Stimulated activated CD4-positive, alpha-beta T cell treated with anti-CD3 and anti-CD28 coated beads, Interleukin-12 subunit alpha, Interleukin-12 subunit beta, amount 100 ng/mL, for 24 hours (primary cell): ENCODE measurements around the gene MYO3B.
"Not testable (repeated sequence)": the region's sequence is repeated elsewhere in the genome, so short reads cannot be mapped to it uniquely, and the experiment has no call there.

Source experiments
- DNase-seq, 2 experiments: peaks; one replicate each; pipeline ENCODE4 v3.0.0-alpha.2; 2020; ENCODE audit warnings: low read depth in 2 of 2

The MYO3B gene

GRCh38 chr2:170339750-170340692 lies 162.1 kb downstream of the MYO3B start:
- no peak for DNase-seq

GRCh38 chr2:170340693-170341068 lies 162.7 kb downstream of the MYO3B start:
- DNase-seq = no peak

- no peak for DNase-seq
Observed at GRCh38 chr2:170341684-170342623, 164.0 kb downstream of the MYO3B start.

GRCh38 chr2:170344663-170345346 lies 166.9 kb downstream of the MYO3B start:
- no peak for DNase-seq

- no peak for DNase-seq
Observed at GRCh38 chr2:170345607-170346006, 167.7 kb downstream of the MYO3B start.

- DNase-seq = not testable (repeated sequence)
Observed at GRCh38 chr2:170349269-170349668, 171.3 kb downstream of the MYO3B start.

GRCh38 chr2:170350929-170351826 lies 173.2 kb downstream of the MYO3B start:
- DNase-seq = no peak

- DNase-seq = no peak
Observed at GRCh38 chr2:170353723-170354122, 175.8 kb downstream of the MYO3B start.

- no peak for DNase-seq
Observed at GRCh38 chr2:170354388-170354787, 176.4 kb downstream of the MYO3B start.

- no peak for DNase-seq
Observed at GRCh38 chr2:170354855-170355780, 177.2 kb downstream of the MYO3B start.

GRCh38 chr2:170359466-170359865 lies 181.5 kb downstream of the MYO3B start:
- no peak for DNase-seq

GRCh38 chr2:170360546-170361089 lies 182.7 kb downstream of the MYO3B start:
- no peak for DNase-seq

GRCh38 chr2:170361090-170361936 lies 183.4 kb downstream of the MYO3B start:
- DNase-seq = peak; percentile 21 to 35

- DNase-seq = no peak
Observed at GRCh38 chr2:170362313-170362870, 184.4 kb downstream of the MYO3B start.

- peak in 1 of 2 experiments; percentile 17 for DNase-seq
Observed at GRCh38 chr2:170362871-170363631, 185.1 kb downstream of the MYO3B start.

- DNase-seq = no peak
Observed at GRCh38 chr2:170365003-170365402, 187.1 kb downstream of the MYO3B start.

GRCh38 chr2:170365686-170366085 lies 187.7 kb downstream of the MYO3B start:
- no peak for DNase-seq
